ENCODE data around the gene RUNX1. TPM values are rescaled to one million over a fixed set of nuclear protein-coding genes. Genes with fewer than 3 reads are reported as not detected.
A peak's percentile ranks its signal among the peaks of the same experiment; 100 is the strongest.

RUNX1 gene
- total RNA-seq, 1 donor from 2014 or later, result 62.1 TPM

- Histone ChIP-seq H3K4me1 (peaks cover 74% of the 10 kb centered on the region), H3K27ac (peak overlapping the region; percentile 52), H3K27me3 (no peaks in the 10 kb centered on the region), H3K36me3 (peaks cover 0 to 9% of the 10 kb centered on the region in 2 donors), H3K4me3 (no peak overlapping the region), H3K9me3 (no peaks in the 10 kb centered on the region)
- intact Hi-C loops (cut with DNase I), result no loop called here
- no peak for DNase-seq (ENCODE audit: extremely low spot score in 2 of 2)
- TF ChIP-seq POLR2AphosphoS5 (IDR thresholded peaks at IDR 0.05; ENCODE audit: insufficient read depth in 1 of 2, low read depth in 1 of 2), result no peak
Observed at GRCh38 chr21:34817821-34818661, 231.1 kb downstream of the RUNX1 start.

GRCh38 chr21:34815831-34816705 lies 233.0 kb downstream of the RUNX1 start:
- Histone ChIP-seq H3K4me1 (peaks cover 94% of the 10 kb centered on the region), H3K4me3 (no peak overlapping the region), H3K9me3 (no peaks in the 10 kb centered on the region), H3K36me3 (peaks cover 0 to 10% of the 10 kb centered on the region in 2 donors), H3K27ac (peak overlapping the region; percentile 65), H3K27me3 (no peaks in the 10 kb centered on the region)
- intact Hi-C loops (cut with DNase I), result no loop called here
- TF ChIP-seq POLR2A (IDR thresholded peaks at IDR 0.05) (no peak), CTCF (IDR thresholded peaks at IDR 0.05) (no peak), POLR2AphosphoS5 (IDR thresholded peaks at IDR 0.05; ENCODE audit: insufficient read depth in 1 of 2, low read depth in 1 of 2) (no peak)
- peak in 1 of 2 donors; percentile 72 for DNase-seq (ENCODE audit: extremely low spot score in 2 of 2)

- Histone ChIP-seq H3K27ac (peak overlapping the region; percentile 65), H3K4me3 (no peak overlapping the region), H3K9me3 (no peaks in the 10 kb centered on the region), H3K4me1 (peaks cover 85% of the 10 kb centered on the region), H3K36me3 (peaks cover 0 to 4% of the 10 kb centered on the region in 2 donors), H3K27me3 (no peaks in the 10 kb centered on the region)
- intact Hi-C loops (cut with DNase I), result loop anchor here (5.0 kb wide), 1 partner anchor 1778 kb away; no protein-coding TSS in a partner anchor
- no peak for TF ChIP-seq CTCF (IDR thresholded peaks at IDR 0.05)
- TF ChIP-seq POLR2AphosphoS5 (IDR thresholded peaks at IDR 0.05; ENCODE audit: insufficient read depth in 1 of 2, low read depth in 1 of 2), result no peak
- TF ChIP-seq POLR2A (IDR thresholded peaks at IDR 0.05), result no peak
- peak in 1 of 2 donors; percentile 86 for DNase-seq (ENCODE audit: extremely low spot score in 2 of 2)
Observed at GRCh38 chr21:34814529-34814951, 234.6 kb downstream of the RUNX1 start.

GRCh38 chr21:34813266-34813894 lies 235.7 kb downstream of the RUNX1 start:
- H3K27ac ChIP-seq, result peak overlapping the region; percentile 65
- no peak for TF ChIP-seq POLR2A (IDR thresholded peaks at IDR 0.05)
- peak in 1 of 2 donors; percentile 64 for TF ChIP-seq POLR2AphosphoS5 (IDR thresholded peaks at IDR 0.05; ENCODE audit: insufficient read depth in 1 of 2, low read depth in 1 of 2)
- TF ChIP-seq CTCF (IDR thresholded peaks at IDR 0.05), result no peak
- peaks cover 85% of the 10 kb centered on the region for H3K4me1 ChIP-seq
- intact Hi-C loops (cut with DNase I), result loop anchor here (5.0 kb wide), 1 partner anchor 1779 kb away; no protein-coding TSS in a partner anchor
- DNase-seq (ENCODE audit: extremely low spot score in 2 of 2), result peak in 1 of 2 donors; percentile 89
- H3K4me3 ChIP-seq, result no peak overlapping the region
- H3K36me3 ChIP-seq, result peaks cover 0 to 4% of the 10 kb centered on the region in 2 donors
- no peaks in the 10 kb centered on the region for H3K9me3 ChIP-seq
- no peaks in the 10 kb centered on the region for H3K27me3 ChIP-seq

Measured in vagina (tissue), 2 donors.